HL-60 (cell line): ENCODE results near the gene TUBA3D.
"Not testable (repeated sequence)": the region's sequence is repeated elsewhere in the genome, so short reads cannot be mapped to it uniquely, and the experiment has no call there.

ENCODE experiments used
- POLR2AphosphoS5 ChIP-seq: IDR thresholded peaks from 2 replicates; pipeline ENCODE4 v1.6.1; 2012; ENCODE audit warnings: low read depth
- TF ChIP-seq, protein P1 (sequence below): IDR thresholded peaks from one replicate; pipeline ENCODE4 v1.5.1; 2011; ENCODE audit warnings: low read length, control low read depth, inconsistent platforms; ENCODE audit not compliant: insufficient read depth
- TF ChIP-seq, protein P2 (sequence below): IDR thresholded peaks from 2 replicates; pipeline ENCODE4 v1.6.1; 2012; ENCODE audit warnings: low read depth; ENCODE audit not compliant: insufficient replicate concordance

DNA sequence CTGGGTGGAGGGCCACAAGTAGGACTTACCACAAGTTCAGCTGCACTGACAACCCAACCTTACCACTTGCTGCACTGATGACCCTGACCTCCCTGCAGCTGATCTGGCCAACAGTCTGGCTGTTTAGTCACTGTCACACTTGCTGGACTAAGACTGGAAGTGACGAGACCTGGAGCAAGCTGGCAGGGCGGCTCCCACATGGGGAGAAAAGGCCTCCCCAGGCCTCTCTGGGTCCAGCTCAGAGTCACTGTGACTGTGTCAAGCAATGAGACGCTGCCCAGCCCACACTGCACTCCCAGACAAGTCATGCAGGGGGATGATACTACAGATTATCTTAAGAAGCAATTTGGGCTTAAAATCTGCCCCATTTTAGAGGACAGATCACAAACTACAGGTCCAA lies 5.0 kb upstream of the TUBA3D start:
- TF ChIP-seq, protein P1, sequence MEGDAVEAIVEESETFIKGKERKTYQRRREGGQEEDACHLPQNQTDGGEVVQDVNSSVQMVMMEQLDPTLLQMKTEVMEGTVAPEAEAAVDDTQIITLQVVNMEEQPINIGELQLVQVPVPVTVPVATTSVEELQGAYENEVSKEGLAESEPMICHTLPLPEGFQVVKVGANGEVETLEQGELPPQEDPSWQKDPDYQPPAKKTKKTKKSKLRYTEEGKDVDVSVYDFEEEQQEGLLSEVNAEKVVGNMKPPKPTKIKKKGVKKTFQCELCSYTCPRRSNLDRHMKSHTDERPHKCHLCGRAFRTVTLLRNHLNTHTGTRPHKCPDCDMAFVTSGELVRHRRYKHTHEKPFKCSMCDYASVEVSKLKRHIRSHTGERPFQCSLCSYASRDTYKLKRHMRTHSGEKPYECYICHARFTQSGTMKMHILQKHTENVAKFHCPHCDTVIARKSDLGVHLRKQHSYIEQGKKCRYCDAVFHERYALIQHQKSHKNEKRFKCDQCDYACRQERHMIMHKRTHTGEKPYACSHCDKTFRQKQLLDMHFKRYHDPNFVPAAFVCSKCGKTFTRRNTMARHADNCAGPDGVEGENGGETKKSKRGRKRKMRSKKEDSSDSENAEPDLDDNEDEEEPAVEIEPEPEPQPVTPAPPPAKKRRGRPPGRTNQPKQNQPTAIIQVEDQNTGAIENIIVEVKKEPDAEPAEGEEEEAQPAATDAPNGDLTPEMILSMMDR: not testable (repeated sequence)
- TF ChIP-seq POLR2AphosphoS5: not testable (repeated sequence)
- TF ChIP-seq, protein P2, sequence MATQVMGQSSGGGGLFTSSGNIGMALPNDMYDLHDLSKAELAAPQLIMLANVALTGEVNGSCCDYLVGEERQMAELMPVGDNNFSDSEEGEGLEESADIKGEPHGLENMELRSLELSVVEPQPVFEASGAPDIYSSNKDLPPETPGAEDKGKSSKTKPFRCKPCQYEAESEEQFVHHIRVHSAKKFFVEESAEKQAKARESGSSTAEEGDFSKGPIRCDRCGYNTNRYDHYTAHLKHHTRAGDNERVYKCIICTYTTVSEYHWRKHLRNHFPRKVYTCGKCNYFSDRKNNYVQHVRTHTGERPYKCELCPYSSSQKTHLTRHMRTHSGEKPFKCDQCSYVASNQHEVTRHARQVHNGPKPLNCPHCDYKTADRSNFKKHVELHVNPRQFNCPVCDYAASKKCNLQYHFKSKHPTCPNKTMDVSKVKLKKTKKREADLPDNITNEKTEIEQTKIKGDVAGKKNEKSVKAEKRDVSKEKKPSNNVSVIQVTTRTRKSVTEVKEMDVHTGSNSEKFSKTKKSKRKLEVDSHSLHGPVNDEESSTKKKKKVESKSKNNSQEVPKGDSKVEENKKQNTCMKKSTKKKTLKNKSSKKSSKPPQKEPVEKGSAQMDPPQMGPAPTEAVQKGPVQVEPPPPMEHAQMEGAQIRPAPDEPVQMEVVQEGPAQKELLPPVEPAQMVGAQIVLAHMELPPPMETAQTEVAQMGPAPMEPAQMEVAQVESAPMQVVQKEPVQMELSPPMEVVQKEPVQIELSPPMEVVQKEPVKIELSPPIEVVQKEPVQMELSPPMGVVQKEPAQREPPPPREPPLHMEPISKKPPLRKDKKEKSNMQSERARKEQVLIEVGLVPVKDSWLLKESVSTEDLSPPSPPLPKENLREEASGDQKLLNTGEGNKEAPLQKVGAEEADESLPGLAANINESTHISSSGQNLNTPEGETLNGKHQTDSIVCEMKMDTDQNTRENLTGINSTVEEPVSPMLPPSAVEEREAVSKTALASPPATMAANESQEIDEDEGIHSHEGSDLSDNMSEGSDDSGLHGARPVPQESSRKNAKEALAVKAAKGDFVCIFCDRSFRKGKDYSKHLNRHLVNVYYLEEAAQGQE: not testable (repeated sequence)
